Caco-2 (cell line): ENCODE results near the gene KCNE4. TPM values are rescaled to one million over a fixed set of nuclear protein-coding genes. Genes with fewer than 3 reads are reported as not detected.

Experiments used
- BruUV-seq: library from RNA; stranded (reverse); fragments of 400-500 nt; replicated peaks from 2 replicates; lab custom pipeline; 2021; lab: Mats Ljungman, UMichigan
- CTCF ChIA-PET: fragments of 300-600 bp; sonication (Branson Sonifier 250); formaldehyde crosslinking; loops from one replicate; lab custom pipeline; 2022; ENCODE audit warnings: antibody characterized with exemption; lab: Charles Lee
- POLR2A ChIA-PET: fragments of 300-600 bp; sonication (Branson Sonifier 250); formaldehyde crosslinking; loops from one replicate; lab custom pipeline; 2022; ENCODE audit warnings: antibody characterized with exemption; lab: Charles Lee
- DNase-seq, 2 experiments: peaks; one replicate each; pipeline versions ENCODE4 v3.0.0 to v3.0.0-alpha.2; 2020 to 2022
- H3K27me3 ChIP-seq: replicated peaks from 2 replicates; pipeline ENCODE4 v1.6.0; 2011; ENCODE audit warnings: low read length; ENCODE audit not compliant: control insufficient read depth, insufficient read depth
- H3K36me3 ChIP-seq: 2 replicates; pipeline ENCODE4 v1.5.1; 2011; ENCODE audit warnings: low read length; ENCODE audit not compliant: control insufficient read depth, insufficient read depth
- H3K4me1 ChIP-seq: fragments of 250-450 bp; sonication (Bioruptor Pico); 2 replicates; pipeline ENCODE4 v1.5.1; 2020; ENCODE audit warnings: mild to moderate bottlenecking
- H3K4me3 ChIP-seq: 2 replicates; pipeline ENCODE4 v1.5.1; 2011; ENCODE audit warnings: low read depth, mild to moderate bottlenecking, control low read depth, low read length
- H3K9me3 ChIP-seq: fragments of 250-450 bp; sonication (Bioruptor Pico); 2 replicates; pipeline ENCODE4 v1.5.1; 2020; ENCODE audit warnings: mild to moderate bottlenecking, moderate library complexity
- H3K27ac Mint-ChIP-seq: one replicate; pipeline ENCODE4 v1.8.0; 2022; ENCODE audit warnings: mixed read lengths; ENCODE audit not compliant: unreplicated experiment
- H3K27me3 Mint-ChIP-seq: one replicate; pipeline ENCODE4 v1.8.0; 2022; ENCODE audit warnings: mixed read lengths; ENCODE audit not compliant: insufficient read depth, unreplicated experiment
- H3K36me3 Mint-ChIP-seq: one replicate; pipeline ENCODE4 v1.8.0; 2022; ENCODE audit warnings: mild to moderate bottlenecking, mixed read lengths; ENCODE audit not compliant: insufficient read depth, unreplicated experiment
- H3K4me1 Mint-ChIP-seq: one replicate; pipeline ENCODE4 v1.8.0; 2022; ENCODE audit warnings: low read depth, mixed read lengths; ENCODE audit not compliant: unreplicated experiment
- H3K4me3 Mint-ChIP-seq: one replicate; pipeline ENCODE4 v1.8.0; 2022; ENCODE audit warnings: mild to moderate bottlenecking, moderate library complexity, mixed read lengths; ENCODE audit not compliant: unreplicated experiment
- H3K9me3 Mint-ChIP-seq: one replicate; pipeline ENCODE4 v1.8.0; 2022; ENCODE audit warnings: mixed read lengths; ENCODE audit not compliant: unreplicated experiment
- intact Hi-C: fragments of 100-400 bp; cut with micrococcal nuclease; formaldehyde crosslinking; loops from one replicate; pipeline ENCODE4 v1.10.0; 2022; ENCODE audit not compliant: unreplicated experiment
- total RNA-seq: library from RNA; stranded (reverse); gene quantifications from 2 replicates; pipeline ENCODE4 v1.2.3, GENCODE V29; 2022
- TF ChIP-seq, protein P1 (sequence below), 2 experiments: fragments of 200-600 bp in 1 of 2; IDR thresholded peaks; 1 replicate in 1 of 2; 2 replicates in 1 of 2; pipeline versions ENCODE4 v1.5.1 to v1.8.0; 2011 to 2022; ENCODE audit warnings: antibody characterized with exemption in 1 of 2, control low read depth in 1 of 2, inconsistent platforms in 1 of 2, low read depth in 1 of 2, low read length in 1 of 2, mild to moderate bottlenecking in 1 of 2, moderate library complexity in 1 of 2; ENCODE audit not compliant: insufficient read depth in 1 of 2, severe bottlenecking in 1 of 2, unreplicated experiment in 1 of 2

Gene KCNE4
- total RNA-seq, 1 experiment from 2014 or later, result not detected

GRCh38 chr2:223039618-223040017, 12.4 kb upstream of the KCNE4 start:
- POLR2A ChIA-PET, result no interaction called here
- peaks cover 40% of the 10 kb centered on the region for H3K4me1 Mint-ChIP-seq
- CTCF ChIA-PET, result no interaction called here

DNA sequence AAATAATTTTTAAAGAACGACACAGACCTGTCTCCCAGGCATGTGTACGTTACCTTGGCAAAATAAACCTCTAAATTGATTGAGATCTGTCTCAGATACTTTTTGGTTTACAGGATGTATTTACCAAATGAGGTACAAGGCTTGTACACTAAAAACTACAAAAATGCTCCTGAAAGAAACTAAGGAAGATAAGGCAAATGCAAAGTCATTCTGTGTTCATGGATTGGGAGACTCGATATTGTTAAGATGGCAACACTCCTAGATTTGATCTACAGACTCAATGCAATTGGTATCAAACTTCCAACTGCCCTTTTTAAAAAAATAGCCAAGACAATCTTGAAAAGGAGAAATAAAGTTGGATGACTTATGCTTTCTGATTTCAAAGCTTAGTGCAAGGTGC, 11.5 kb upstream of the KCNE4 start:
- no peaks in the 10 kb centered on the region for H3K36me3 Mint-ChIP-seq
- no peaks in the 10 kb centered on the region for H3K27me3 Mint-ChIP-seq
- intact Hi-C loops, result no loop called here
- H3K27ac Mint-ChIP-seq, result no peak overlapping the region
- H3K4me3 Mint-ChIP-seq, result no peak overlapping the region
- no peak overlapping the region for H3K4me3 ChIP-seq
- no peaks in the 10 kb centered on the region for H3K27me3 ChIP-seq
- TF ChIP-seq, protein P1, sequence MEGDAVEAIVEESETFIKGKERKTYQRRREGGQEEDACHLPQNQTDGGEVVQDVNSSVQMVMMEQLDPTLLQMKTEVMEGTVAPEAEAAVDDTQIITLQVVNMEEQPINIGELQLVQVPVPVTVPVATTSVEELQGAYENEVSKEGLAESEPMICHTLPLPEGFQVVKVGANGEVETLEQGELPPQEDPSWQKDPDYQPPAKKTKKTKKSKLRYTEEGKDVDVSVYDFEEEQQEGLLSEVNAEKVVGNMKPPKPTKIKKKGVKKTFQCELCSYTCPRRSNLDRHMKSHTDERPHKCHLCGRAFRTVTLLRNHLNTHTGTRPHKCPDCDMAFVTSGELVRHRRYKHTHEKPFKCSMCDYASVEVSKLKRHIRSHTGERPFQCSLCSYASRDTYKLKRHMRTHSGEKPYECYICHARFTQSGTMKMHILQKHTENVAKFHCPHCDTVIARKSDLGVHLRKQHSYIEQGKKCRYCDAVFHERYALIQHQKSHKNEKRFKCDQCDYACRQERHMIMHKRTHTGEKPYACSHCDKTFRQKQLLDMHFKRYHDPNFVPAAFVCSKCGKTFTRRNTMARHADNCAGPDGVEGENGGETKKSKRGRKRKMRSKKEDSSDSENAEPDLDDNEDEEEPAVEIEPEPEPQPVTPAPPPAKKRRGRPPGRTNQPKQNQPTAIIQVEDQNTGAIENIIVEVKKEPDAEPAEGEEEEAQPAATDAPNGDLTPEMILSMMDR (IDR thresholded peaks at IDR 0.05; ENCODE audit: insufficient read depth in 1 of 2, low read depth in 1 of 2, low read length in 1 of 2, severe bottlenecking in 1 of 2, unreplicated experiment in 1 of 2), result no peak
- peaks cover 40% of the 10 kb centered on the region for H3K4me1 Mint-ChIP-seq
- no peak for DNase-seq
- CTCF ChIA-PET, result no interaction called here
- H3K36me3 ChIP-seq, result no peaks in the 10 kb centered on the region
- BruUV-seq, result no TSS peak
- H3K9me3 Mint-ChIP-seq, result peaks cover 22% of the 10 kb centered on the region
- peaks cover 13% of the 10 kb centered on the region; the same call in 1 of the 2 replicates for H3K4me1 ChIP-seq
- no peaks in the 10 kb centered on the region for H3K9me3 ChIP-seq
- POLR2A ChIA-PET, result no interaction called here

More at GRCh38 chr2:223039618-223040017, 12.4 kb upstream of the KCNE4 start:
- BruUV-seq, result no TSS peak
- H3K9me3 ChIP-seq, result no peaks in the 10 kb centered on the region
- Mint-ChIP-seq H3K27me3 (no peaks in the 10 kb centered on the region), H3K9me3 (peaks cover 22% of the 10 kb centered on the region), H3K27ac (no peak overlapping the region), H3K36me3 (no peaks in the 10 kb centered on the region), H3K4me3 (no peak overlapping the region)
- intact Hi-C loops, result no loop called here
- no peak overlapping the region for H3K4me3 ChIP-seq
- no peak for DNase-seq
- peaks cover 13% of the 10 kb centered on the region; the same call in 1 of the 2 replicates for H3K4me1 ChIP-seq
- H3K36me3 ChIP-seq, result no peaks in the 10 kb centered on the region
- TF ChIP-seq, protein P1 (IDR thresholded peaks at IDR 0.05; ENCODE audit: insufficient read depth in 1 of 2, low read depth in 1 of 2, low read length in 1 of 2, severe bottlenecking in 1 of 2, unreplicated experiment in 1 of 2), result no peak
- H3K27me3 ChIP-seq, result no peaks in the 10 kb centered on the region

GRCh38 chr2:223041527-223042109, 10.4 kb upstream of the KCNE4 start:
- Histone ChIP-seq H3K36me3 (no peaks in the 10 kb centered on the region), H3K27me3 (no peaks in the 10 kb centered on the region), H3K4me3 (no peak overlapping the region), H3K4me1 (peaks cover 13% of the 10 kb centered on the region; the same call in 1 of the 2 replicates), H3K9me3 (no peaks in the 10 kb centered on the region)
- H3K27ac Mint-ChIP-seq, result peak overlapping the region; percentile 62
- peaks cover 12% of the 10 kb centered on the region for H3K9me3 Mint-ChIP-seq
- H3K36me3 Mint-ChIP-seq, result no peaks in the 10 kb centered on the region
- intact Hi-C loops, result no loop called here
- H3K4me3 Mint-ChIP-seq, result peak overlapping the region; percentile 19
- peak; percentile 45 to 74 for DNase-seq
- peaks cover 39% of the 10 kb centered on the region for H3K4me1 Mint-ChIP-seq
- no TSS peak for BruUV-seq
- ChIA-PET CTCF (no interaction called here), POLR2A (no interaction called here)
- TF ChIP-seq, protein P1 (IDR thresholded peaks at IDR 0.05; ENCODE audit: insufficient read depth in 1 of 2, low read depth in 1 of 2, low read length in 1 of 2, severe bottlenecking in 1 of 2, unreplicated experiment in 1 of 2), result no peak
- no peaks in the 10 kb centered on the region for H3K27me3 Mint-ChIP-seq
